Gastroesophageal sphincter (tissue), 3 donors: ENCODE measurements around the gene TMEM192.
A peak's percentile ranks its signal among the peaks of the same experiment; 100 is the strongest.

Source experiments
- POLR2A ChIP-seq, 2 donors: fragments of 450-650 bp; IDR thresholded peaks; one replicate each; pipeline ENCODE4 v1.6.1; 2017; ENCODE audit warnings: antibody characterized with exemption in 2 of 2, mild to moderate bottlenecking in 2 of 2, moderate library complexity in 1 of 2
- TF ChIP-seq, protein P1 (sequence below), 4 experiments: fragments of 200-600 bp in 2 of 4; fragments of 450-650 bp in 2 of 4; sonication (generic) in 1 of 4; IDR thresholded peaks; one replicate each; pipeline ENCODE4 v1.5.1; 2017 to 2019; ENCODE audit warnings: antibody characterized with exemption in 4 of 4, mild to moderate bottlenecking in 2 of 4, moderate library complexity in 2 of 4

DNA sequence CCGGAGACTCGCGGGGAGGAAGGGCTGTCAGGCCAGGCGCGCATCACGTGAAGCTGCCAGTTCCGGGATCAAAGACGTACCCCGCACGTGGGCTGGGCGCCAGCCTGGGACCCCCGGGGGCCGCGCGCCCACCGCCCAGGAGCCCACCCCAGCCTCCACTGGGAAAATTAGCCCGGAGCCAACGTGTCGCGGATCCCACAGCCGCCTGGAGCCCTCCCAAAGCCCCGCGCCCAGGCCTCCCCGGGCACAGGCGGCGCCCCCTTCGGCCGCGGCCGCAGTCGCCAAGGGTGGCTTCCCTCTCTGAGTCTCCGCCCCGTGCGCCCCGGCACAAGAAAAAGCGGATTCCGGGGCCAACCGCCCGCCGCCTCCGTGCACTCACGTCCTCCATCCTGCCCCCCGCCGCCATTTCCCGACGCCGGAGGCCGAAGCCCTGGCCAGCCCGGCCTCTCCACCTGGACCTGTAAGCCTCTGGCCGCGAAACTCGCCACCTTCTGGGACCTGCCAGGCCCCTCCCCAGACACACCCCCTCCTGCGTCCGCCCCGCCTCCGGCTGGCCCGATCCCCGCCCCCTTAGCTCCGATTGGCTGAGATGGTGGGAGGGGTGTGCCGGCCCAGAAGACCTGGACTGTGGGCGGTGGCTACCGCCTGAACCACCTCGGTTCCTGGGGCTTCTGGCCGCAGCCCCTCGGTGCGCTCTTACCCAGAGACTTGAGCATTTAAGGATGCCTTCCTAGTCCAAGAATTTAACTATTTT, at the start of gene TMEM192:
- TF ChIP-seq POLR2A (IDR thresholded peaks at IDR 0.05): peak; percentile 71
- TF ChIP-seq, protein P1, sequence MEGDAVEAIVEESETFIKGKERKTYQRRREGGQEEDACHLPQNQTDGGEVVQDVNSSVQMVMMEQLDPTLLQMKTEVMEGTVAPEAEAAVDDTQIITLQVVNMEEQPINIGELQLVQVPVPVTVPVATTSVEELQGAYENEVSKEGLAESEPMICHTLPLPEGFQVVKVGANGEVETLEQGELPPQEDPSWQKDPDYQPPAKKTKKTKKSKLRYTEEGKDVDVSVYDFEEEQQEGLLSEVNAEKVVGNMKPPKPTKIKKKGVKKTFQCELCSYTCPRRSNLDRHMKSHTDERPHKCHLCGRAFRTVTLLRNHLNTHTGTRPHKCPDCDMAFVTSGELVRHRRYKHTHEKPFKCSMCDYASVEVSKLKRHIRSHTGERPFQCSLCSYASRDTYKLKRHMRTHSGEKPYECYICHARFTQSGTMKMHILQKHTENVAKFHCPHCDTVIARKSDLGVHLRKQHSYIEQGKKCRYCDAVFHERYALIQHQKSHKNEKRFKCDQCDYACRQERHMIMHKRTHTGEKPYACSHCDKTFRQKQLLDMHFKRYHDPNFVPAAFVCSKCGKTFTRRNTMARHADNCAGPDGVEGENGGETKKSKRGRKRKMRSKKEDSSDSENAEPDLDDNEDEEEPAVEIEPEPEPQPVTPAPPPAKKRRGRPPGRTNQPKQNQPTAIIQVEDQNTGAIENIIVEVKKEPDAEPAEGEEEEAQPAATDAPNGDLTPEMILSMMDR (IDR thresholded peaks at IDR 0.05): peak in 3 of 4 experiments; percentile 44 to 48 (median 46)
